ENCODE data around the gene GDF10.

Gene GDF10

GRCh38 chr10:47294057-47294456 is 5.9 kb upstream of the GDF10 start:
- DNase-seq (ENCODE audit: low read depth, low spot score): no peak

GRCh38 chr10:47294501-47294900 is 5.5 kb upstream of the GDF10 start:
- DNase-seq (ENCODE audit: low read depth, low spot score): no peak

- DNase-seq (ENCODE audit: low read depth, low spot score): no peak
Observed at GRCh38 chr10:47295411-47295810, 4.6 kb upstream of the GDF10 start.

GRCh38 chr10:47296156-47296894 is 3.7 kb upstream of the GDF10 start:
- DNase-seq (ENCODE audit: low read depth, low spot score): no peak

- no peak for DNase-seq (ENCODE audit: low read depth, low spot score)
Observed at GRCh38 chr10:47296941-47297340, 3.1 kb upstream of the GDF10 start.

- DNase-seq (ENCODE audit: low read depth, low spot score): no peak
Observed at GRCh38 chr10:47297866-47298540, 2.0 kb upstream of the GDF10 start.

GRCh38 chr10:47298715-47299114 is 1.3 kb upstream of the GDF10 start:
- no peak for DNase-seq (ENCODE audit: low read depth, low spot score)

GRCh38 chr10:47300429-47300931 is 483 bp downstream of the GDF10 start:
- DNase-seq (ENCODE audit: low read depth, low spot score): no peak

- DNase-seq (ENCODE audit: low read depth, low spot score): no peak
Observed at GRCh38 chr10:47301833-47302232, 1.8 kb downstream of the GDF10 start.

- DNase-seq (ENCODE audit: low read depth, low spot score): no peak
Observed at GRCh38 chr10:47303105-47303504, 3.1 kb downstream of the GDF10 start.

- no peak for DNase-seq (ENCODE audit: low read depth, low spot score)
Observed at GRCh38 chr10:47303866-47304265, 3.9 kb downstream of the GDF10 start.

GRCh38 chr10:47305566-47305965 is 5.6 kb downstream of the GDF10 start:
- DNase-seq (ENCODE audit: low read depth, low spot score): no peak

GRCh38 chr10:47306387-47307210 is 6.6 kb downstream of the GDF10 start:
- DNase-seq (ENCODE audit: low read depth, low spot score): no peak

GRCh38 chr10:47307381-47307780 is 7.4 kb downstream of the GDF10 start:
- no peak for DNase-seq (ENCODE audit: low read depth, low spot score)

GRCh38 chr10:47308775-47309174 is 8.8 kb downstream of the GDF10 start:
- no peak for DNase-seq (ENCODE audit: low read depth, low spot score)

- DNase-seq (ENCODE audit: low read depth, low spot score): no peak
Observed at GRCh38 chr10:47309408-47310089, 9.6 kb downstream of the GDF10 start.

GRCh38 chr10:47310090-47310505 is 10.1 kb downstream of the GDF10 start:
- DNase-seq (ENCODE audit: low read depth, low spot score): no peak

- DNase-seq (ENCODE audit: low read depth, low spot score): no peak
Observed at GRCh38 chr10:47311193-47311931, 11.4 kb downstream of the GDF10 start.

- peak; percentile 44 for DNase-seq (ENCODE audit: low read depth, low spot score)
Observed at GRCh38 chr10:47311932-47312662, 12.1 kb downstream of the GDF10 start.

GRCh38 chr10:47312663-47312995 is 12.6 kb downstream of the GDF10 start:
- no peak for DNase-seq (ENCODE audit: low read depth, low spot score)
